Measurements from ENCODE around the gene TCP10L. TPM values are rescaled to one million over a fixed set of nuclear protein-coding genes. Genes with fewer than 3 reads are reported as not detected.

TCP10L gene
- total and polyA plus RNA-seq, 2 of the 8 experiments (the other 6 are each of a cell fraction or from before 2014, with no cell fraction given), result 0.45 to 0.99 TPM

- Histone ChIP-seq H3K23ac (ENCODE audit: insufficient read length) (no peak overlapping the region), H3K9me3 (ENCODE audit: insufficient read depth in 2 of 2, low read depth in 1 of 2, low read length in 1 of 2) (no peaks in the 10 kb centered on the region), H2AFZ (ENCODE audit: low read length) (no peak overlapping the region), H3K79me1 (ENCODE audit: low read depth, low read length) (no peaks in the 10 kb centered on the region; the same call in 1 of the 2 replicates), H3K14ac (ENCODE audit: insufficient read length) (no peak overlapping the region), H3K27me3 (replicated peaks in 1 of 4; ENCODE audit: control insufficient read depth in 3 of 4, extremely low read depth in 1 of 4, insufficient read depth in 3 of 4, low read length in 3 of 4) (no peaks in the 10 kb centered on the region), H3K18ac (ENCODE audit: extremely low read depth, low read length) (no peak overlapping the region; the same call in 1 of the 2 replicates), H2AK5ac (ENCODE audit: low read depth, low read length) (no peak overlapping the region), H3K36me3 (ENCODE audit: control insufficient read depth in 2 of 4, insufficient read depth in 4 of 4, low read length in 3 of 4) (peaks cover 7 to 65% (median 19%) of the 10 kb centered on the region in 4 experiments), H4K8ac (ENCODE audit: extremely low read depth, insufficient read depth, low read length) (no peak overlapping the region), H3K9ac (replicated peaks in 1 of 4; ENCODE audit: extremely low read depth in 1 of 4, low read depth in 3 of 4, low read length in 3 of 4) (no peak overlapping the region; a peak in 2 of 7 replicates), H2BK120ac (replicated peaks; ENCODE audit: low read depth, low read length) (no peak overlapping the region), H2BK12ac (ENCODE audit: low read depth, low read length) (no peak overlapping the region), H3K4me3 (ENCODE audit: extremely low read depth in 1 of 4, insufficient read depth in 2 of 4, low read depth in 3 of 4, low read length in 4 of 4) (no peak overlapping the region), H2BK15ac (ENCODE audit: low read length) (no peak overlapping the region), H3K4me1 (replicated peaks in 1 of 4; ENCODE audit: control insufficient read depth in 3 of 4, insufficient read depth in 4 of 4, low read length in 3 of 4) (peaks cover 27 to 46% (median 32%) of the 10 kb centered on the region in 4 experiments), H3K27ac (ENCODE audit: low read depth, low read length) (no peak overlapping the region), H3K79me2 (ENCODE audit: control insufficient read depth in 1 of 2, insufficient read depth in 2 of 2, low read length in 2 of 2) (no peaks in the 10 kb centered on the region), H3K56ac (replicated peaks; ENCODE audit: insufficient read length, low read depth, low read length) (no peak overlapping the region), H3K4me2 (ENCODE audit: insufficient read depth in 1 of 2, low read depth in 2 of 2, low read length in 2 of 2) (peak overlapping the region in 1 of 2 experiments; percentile 73; a peak in 2 of 4 replicates), H3K4ac (replicated peaks; ENCODE audit: insufficient read length, low read depth, low read length) (no peak overlapping the region), H3K23me2 (ENCODE audit: low read depth, low read length) (0 out of 2 replicates have a peak, but pooled peaks cover 3% of the 10 kb centered on the region), H2BK5ac (ENCODE audit: low read depth, low read length) (0 out of 2 replicates have a peak overlapping the region, but pooled peaks have one; percentile 12), H4K91ac (replicated peaks; ENCODE audit: insufficient read length, low read length) (peak overlapping the region; percentile 10), H4K5ac (ENCODE audit: insufficient read length, low read depth, low read length) (no peak overlapping the region), H4K20me1 (replicated peaks in 1 of 2; ENCODE audit: control insufficient read depth in 1 of 2, insufficient read depth in 2 of 2, low read length in 2 of 2) (peaks cover 0 to 5% of the 10 kb centered on the region in 2 experiments), H2BK20ac (ENCODE audit: low read length) (no peak overlapping the region)
- FAIRE-seq, result no peak
- POLR2A ChIA-PET (ENCODE audit: partially characterized antibody), result interaction anchor here (1.4 to 1.6 kb wide), 2 partner anchors 22 to 41 kb away, joined by 3 read pairs; no protein-coding TSS in a partner anchor
- CTCF ChIA-PET (ENCODE audit: partially characterized antibody), result interaction anchor here (0.6 to 6.5 kb wide), 25 partner anchors 8 to 298 kb away, joined by 3 to 68 read pairs (median 8); partner anchors contain the start of gene TCP10L
- TF ChIP-seq POU5F1 (IDR thresholded peaks at IDR 0.05; ENCODE audit: low read depth, low read length), result no peak
- no peak for TF ChIP-seq EGR1 (IDR thresholded peaks at IDR 0.05; ENCODE audit: borderline replicate concordance, low read depth, low read length)
- no peak for TF ChIP-seq USF2 (IDR thresholded peaks at IDR 0.05; ENCODE audit: low read length)
- DNase-seq (ENCODE audit: low read depth in 1 of 2, low spot score in 2 of 2), result no peak
- WGBS, 2 experiments (ENCODE audit: extremely low coverage in 1 of 2, insufficient coverage in 1 of 2, insufficient read length in 1 of 2, insufficient replicate concordance in 2 of 2, low coverage in 1 of 2, low lambda C conversion rate in 2 of 2, missing lambda C conversion rate in 1 of 2), result 90% methylated on average over 6 of the region's 6 CpGs; no CpG with 5 or more reads in 1 of the 2 experiments
Measured at GRCh38 chr21:32602099-32602498, 16.8 kb upstream of the TCP10L start.

Measured in H1 (cell line).